ENCODE measurements around the gene PSME1. TPM values are rescaled to one million over a fixed set of nuclear protein-coding genes. Genes with fewer than 3 reads are reported as not detected.

Gene PSME1
- total and polyA plus RNA-seq, 2 of the 13 experiments (the other 11 are each of a cell fraction or from before 2014, with no cell fraction given): 159 to 608 TPM

- TF ChIP-seq, protein P1, sequence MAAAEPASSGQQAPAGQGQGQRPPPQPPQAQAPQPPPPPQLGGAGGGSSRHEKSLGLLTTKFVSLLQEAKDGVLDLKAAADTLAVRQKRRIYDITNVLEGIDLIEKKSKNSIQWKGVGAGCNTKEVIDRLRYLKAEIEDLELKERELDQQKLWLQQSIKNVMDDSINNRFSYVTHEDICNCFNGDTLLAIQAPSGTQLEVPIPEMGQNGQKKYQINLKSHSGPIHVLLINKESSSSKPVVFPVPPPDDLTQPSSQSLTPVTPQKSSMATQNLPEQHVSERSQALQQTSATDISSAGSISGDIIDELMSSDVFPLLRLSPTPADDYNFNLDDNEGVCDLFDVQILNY (CRISPR knock-in tag; conservative IDR thresholded peaks at IDR 0.05): peak; percentile 87
- peak; percentile 93; the same call in 1 of the 2 replicates for TF ChIP-seq ZFP62 (CRISPR knock-in tag; IDR thresholded peaks at IDR 0.05)
- peak; percentile 87 for TF ChIP-seq YEATS2 (CRISPR knock-in tag; IDR thresholded peaks at IDR 0.05; ENCODE audit: borderline replicate concordance)
- TF ChIP-seq PRMT3 (CRISPR knock-in tag; IDR thresholded peaks at IDR 0.05; ENCODE audit: borderline replicate concordance, low read depth): no peak
- peak; percentile 91; the same call in 1 of the 2 replicates for TF ChIP-seq PAX8 (CRISPR knock-in tag; IDR thresholded peaks at IDR 0.05; ENCODE audit: borderline replicate concordance)
- peak; percentile 99 for TF ChIP-seq ZNF343 (CRISPR knock-in tag; IDR thresholded peaks at IDR 0.05)
- TF ChIP-seq MLX (CRISPR knock-in tag; IDR thresholded peaks at IDR 0.05): peak; percentile 41
- peak; percentile 89 for TF ChIP-seq ZNF768 (CRISPR knock-in tag; IDR thresholded peaks at IDR 0.05)
- peak; percentile 70; the same call in 1 of the 2 replicates for TF ChIP-seq ZNF550 (CRISPR knock-in tag; IDR thresholded peaks at IDR 0.05; ENCODE audit: borderline replicate concordance)
- no peak for TF ChIP-seq ZNF558 (CRISPR knock-in tag; IDR thresholded peaks at IDR 0.05; ENCODE audit: borderline replicate concordance)
- peak; percentile 98 for TF ChIP-seq ZNF160 (CRISPR knock-in tag; IDR thresholded peaks at IDR 0.05)
- TF ChIP-seq ZNF83 (CRISPR knock-in tag; IDR thresholded peaks at IDR 0.05; ENCODE audit: borderline replicate concordance): peak; percentile 93; the same call in 1 of the 2 replicates
- TF ChIP-seq, protein P2, sequence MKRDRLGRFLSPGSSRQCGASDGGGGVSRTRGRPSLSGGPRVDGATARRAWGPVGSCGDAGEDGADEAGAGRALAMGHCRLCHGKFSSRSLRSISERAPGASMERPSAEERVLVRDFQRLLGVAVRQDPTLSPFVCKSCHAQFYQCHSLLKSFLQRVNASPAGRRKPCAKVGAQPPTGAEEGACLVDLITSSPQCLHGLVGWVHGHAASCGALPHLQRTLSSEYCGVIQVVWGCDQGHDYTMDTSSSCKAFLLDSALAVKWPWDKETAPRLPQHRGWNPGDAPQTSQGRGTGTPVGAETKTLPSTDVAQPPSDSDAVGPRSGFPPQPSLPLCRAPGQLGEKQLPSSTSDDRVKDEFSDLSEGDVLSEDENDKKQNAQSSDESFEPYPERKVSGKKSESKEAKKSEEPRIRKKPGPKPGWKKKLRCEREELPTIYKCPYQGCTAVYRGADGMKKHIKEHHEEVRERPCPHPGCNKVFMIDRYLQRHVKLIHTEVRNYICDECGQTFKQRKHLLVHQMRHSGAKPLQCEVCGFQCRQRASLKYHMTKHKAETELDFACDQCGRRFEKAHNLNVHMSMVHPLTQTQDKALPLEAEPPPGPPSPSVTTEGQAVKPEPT (CRISPR knock-in tag; IDR thresholded peaks at IDR 0.05; ENCODE audit: low read depth): no peak; the same call in none of the 2 replicates
- no peak for TF ChIP-seq CHD4 (IDR thresholded peaks at IDR 0.05; ENCODE audit: borderline replicate concordance, low read length)
- peak in 1 of 2 experiments; percentile 79; a peak in 2 of 4 replicates for TF ChIP-seq REST (IDR thresholded peaks at IDR 0.05; ENCODE audit: borderline replicate concordance in 1 of 2, low read depth in 1 of 2, low read length in 2 of 2)
- TF ChIP-seq ARID2 (CRISPR knock-in tag; IDR thresholded peaks at IDR 0.05; ENCODE audit: borderline replicate concordance): peak; percentile 100
- TF ChIP-seq STAG1 (CRISPR knock-in tag; IDR thresholded peaks at IDR 0.05): no peak; the same call in 1 of the 2 replicates
- TF ChIP-seq HINFP (CRISPR knock-in tag; IDR thresholded peaks at IDR 0.05; ENCODE audit: low read depth): peak; percentile 90; the same call in 1 of the 2 replicates
Observed at GRCh38 chr14:24093901-24094840, 41.8 kb upstream of the PSME1 start, which contains the start of gene PCK2 (continued).

Data from HepG2 (cell line).